ENCODE measurements around the gene PILRA.

GRCh38 chr7:100425347-100425746, 52.1 kb downstream of the PILRA start:
- TF ChIP-seq, protein P1, sequence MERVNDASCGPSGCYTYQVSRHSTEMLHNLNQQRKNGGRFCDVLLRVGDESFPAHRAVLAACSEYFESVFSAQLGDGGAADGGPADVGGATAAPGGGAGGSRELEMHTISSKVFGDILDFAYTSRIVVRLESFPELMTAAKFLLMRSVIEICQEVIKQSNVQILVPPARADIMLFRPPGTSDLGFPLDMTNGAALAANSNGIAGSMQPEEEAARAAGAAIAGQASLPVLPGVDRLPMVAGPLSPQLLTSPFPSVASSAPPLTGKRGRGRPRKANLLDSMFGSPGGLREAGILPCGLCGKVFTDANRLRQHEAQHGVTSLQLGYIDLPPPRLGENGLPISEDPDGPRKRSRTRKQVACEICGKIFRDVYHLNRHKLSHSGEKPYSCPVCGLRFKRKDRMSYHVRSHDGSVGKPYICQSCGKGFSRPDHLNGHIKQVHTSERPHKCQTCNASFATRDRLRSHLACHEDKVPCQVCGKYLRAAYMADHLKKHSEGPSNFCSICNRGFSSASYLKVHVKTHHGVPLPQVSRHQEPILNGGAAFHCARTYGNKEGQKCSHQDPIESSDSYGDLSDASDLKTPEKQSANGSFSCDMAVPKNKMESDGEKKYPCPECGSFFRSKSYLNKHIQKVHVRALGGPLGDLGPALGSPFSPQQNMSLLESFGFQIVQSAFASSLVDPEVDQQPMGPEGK (CRISPR knock-in tag; IDR thresholded peaks at IDR 0.05): no peak
- no peak for TF ChIP-seq HMG20A (CRISPR knock-in tag; IDR thresholded peaks at IDR 0.05; ENCODE audit: borderline replicate concordance)
- TF ChIP-seq ZBTB44 (CRISPR knock-in tag; IDR thresholded peaks at IDR 0.05): no peak
- no peak for TF ChIP-seq POLR2A (IDR thresholded peaks at IDR 0.05; ENCODE audit: insufficient read depth in 1 of 2, low read depth in 2 of 2, low read length in 2 of 2)
- no peak for TF ChIP-seq FOXJ3 (CRISPR knock-in tag; IDR thresholded peaks at IDR 0.05; ENCODE audit: borderline replicate concordance)
- TF ChIP-seq, protein P2, sequence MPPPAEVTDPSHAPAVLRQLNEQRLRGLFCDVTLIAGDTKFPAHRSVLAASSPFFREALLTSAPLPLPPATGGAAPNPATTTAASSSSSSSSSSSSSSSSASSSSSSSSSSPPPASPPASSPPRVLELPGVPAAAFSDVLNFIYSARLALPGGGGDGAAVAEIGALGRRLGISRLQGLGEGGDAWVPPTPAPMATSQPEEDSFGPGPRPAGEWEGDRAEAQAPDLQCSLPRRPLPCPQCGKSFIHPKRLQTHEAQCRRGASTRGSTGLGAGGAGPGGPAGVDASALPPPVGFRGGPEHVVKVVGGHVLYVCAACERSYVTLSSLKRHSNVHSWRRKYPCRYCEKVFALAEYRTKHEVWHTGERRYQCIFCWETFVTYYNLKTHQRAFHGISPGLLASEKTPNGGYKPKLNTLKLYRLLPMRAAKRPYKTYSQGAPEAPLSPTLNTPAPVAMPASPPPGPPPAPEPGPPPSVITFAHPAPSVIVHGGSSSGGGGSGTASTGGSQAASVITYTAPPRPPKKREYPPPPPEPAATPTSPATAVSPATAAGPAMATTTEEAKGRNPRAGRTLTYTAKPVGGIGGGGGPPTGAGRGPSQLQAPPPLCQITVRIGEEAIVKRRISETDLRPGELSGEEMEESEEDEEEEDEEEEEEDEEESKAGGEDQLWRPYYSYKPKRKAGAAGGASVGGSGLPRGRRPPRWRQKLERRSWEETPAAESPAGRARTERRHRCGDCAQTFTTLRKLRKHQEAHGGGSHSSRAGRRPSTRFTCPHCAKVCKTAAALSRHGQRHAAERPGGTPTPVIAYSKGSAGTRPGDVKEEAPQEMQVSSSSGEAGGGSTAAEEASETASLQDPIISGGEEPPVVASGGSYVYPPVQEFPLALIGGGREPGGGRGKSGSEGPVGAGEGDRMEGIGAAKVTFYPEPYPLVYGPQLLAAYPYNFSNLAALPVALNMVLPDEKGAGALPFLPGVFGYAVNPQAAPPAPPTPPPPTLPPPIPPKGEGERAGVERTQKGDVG (CRISPR knock-in tag; IDR thresholded peaks at IDR 0.05; ENCODE audit: borderline replicate concordance): no peak
- TF ChIP-seq, protein P3, sequence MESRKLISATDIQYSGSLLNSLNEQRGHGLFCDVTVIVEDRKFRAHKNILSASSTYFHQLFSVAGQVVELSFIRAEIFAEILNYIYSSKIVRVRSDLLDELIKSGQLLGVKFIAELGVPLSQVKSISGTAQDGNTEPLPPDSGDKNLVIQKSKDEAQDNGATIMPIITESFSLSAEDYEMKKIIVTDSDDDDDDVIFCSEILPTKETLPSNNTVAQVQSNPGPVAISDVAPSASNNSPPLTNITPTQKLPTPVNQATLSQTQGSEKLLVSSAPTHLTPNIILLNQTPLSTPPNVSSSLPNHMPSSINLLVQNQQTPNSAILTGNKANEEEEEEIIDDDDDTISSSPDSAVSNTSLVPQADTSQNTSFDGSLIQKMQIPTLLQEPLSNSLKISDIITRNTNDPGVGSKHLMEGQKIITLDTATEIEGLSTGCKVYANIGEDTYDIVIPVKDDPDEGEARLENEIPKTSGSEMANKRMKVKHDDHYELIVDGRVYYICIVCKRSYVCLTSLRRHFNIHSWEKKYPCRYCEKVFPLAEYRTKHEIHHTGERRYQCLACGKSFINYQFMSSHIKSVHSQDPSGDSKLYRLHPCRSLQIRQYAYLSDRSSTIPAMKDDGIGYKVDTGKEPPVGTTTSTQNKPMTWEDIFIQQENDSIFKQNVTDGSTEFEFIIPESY (CRISPR knock-in tag; IDR thresholded peaks at IDR 0.05): no peak
- TF ChIP-seq, protein P4, sequence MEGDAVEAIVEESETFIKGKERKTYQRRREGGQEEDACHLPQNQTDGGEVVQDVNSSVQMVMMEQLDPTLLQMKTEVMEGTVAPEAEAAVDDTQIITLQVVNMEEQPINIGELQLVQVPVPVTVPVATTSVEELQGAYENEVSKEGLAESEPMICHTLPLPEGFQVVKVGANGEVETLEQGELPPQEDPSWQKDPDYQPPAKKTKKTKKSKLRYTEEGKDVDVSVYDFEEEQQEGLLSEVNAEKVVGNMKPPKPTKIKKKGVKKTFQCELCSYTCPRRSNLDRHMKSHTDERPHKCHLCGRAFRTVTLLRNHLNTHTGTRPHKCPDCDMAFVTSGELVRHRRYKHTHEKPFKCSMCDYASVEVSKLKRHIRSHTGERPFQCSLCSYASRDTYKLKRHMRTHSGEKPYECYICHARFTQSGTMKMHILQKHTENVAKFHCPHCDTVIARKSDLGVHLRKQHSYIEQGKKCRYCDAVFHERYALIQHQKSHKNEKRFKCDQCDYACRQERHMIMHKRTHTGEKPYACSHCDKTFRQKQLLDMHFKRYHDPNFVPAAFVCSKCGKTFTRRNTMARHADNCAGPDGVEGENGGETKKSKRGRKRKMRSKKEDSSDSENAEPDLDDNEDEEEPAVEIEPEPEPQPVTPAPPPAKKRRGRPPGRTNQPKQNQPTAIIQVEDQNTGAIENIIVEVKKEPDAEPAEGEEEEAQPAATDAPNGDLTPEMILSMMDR (CRISPR knock-in tag; IDR thresholded peaks at IDR 0.05): no peak
- TF ChIP-seq YY1 (IDR thresholded peaks at IDR 0.05; ENCODE audit: insufficient read depth, insufficient replicate concordance, low read depth, low read length): no peak
- TF ChIP-seq SP1 (IDR thresholded peaks at IDR 0.05): no peak
- TF ChIP-seq SP1 (CRISPR knock-in tag; IDR thresholded peaks at IDR 0.05): no peak
- TF ChIP-seq MXD1 (CRISPR knock-in tag; IDR thresholded peaks at IDR 0.05): no peak
- no peak for TF ChIP-seq ZBTB1 (CRISPR knock-in tag; IDR thresholded peaks at IDR 0.05; ENCODE audit: borderline replicate concordance)

All from HepG2 (cell line).